Stimulated activated CD4-positive, alpha-beta T cell treated with anti-CD3 and anti-CD28 coated beads, Interleukin-12 subunit alpha, Interleukin-12 subunit beta, amount 100 ng/mL, for 4 hours (primary cell): ENCODE measurements around the gene NFIX.
"Not testable (repeated sequence)": the region's sequence is repeated elsewhere in the genome, so short reads cannot be mapped to it uniquely, and the experiment has no call there.

ENCODE experiments used
- DNase-seq: peaks from one replicate; pipeline ENCODE4 v3.0.0-alpha.2; 2020

The NFIX gene

GRCh38 chr19:12994701-12995595, at the start of gene NFIX:
TSS of gene NFIX (plus strand) at chr19:12995475. CDS start at chr19:12995838, 363 bp downstream.
- DNase-seq, result peak; percentile 69

- DNase-seq, result peak; percentile 99
Measured at GRCh38 chr19:12945479-12946091, 49.7 kb upstream of the NFIX start, which contains the start of gene RAD23A. TSS of gene RAD23A (plus strand) at chr19:12945862. CDS start at chr19:12945949, 87 bp downstream.

- DNase-seq, result peak; percentile 54
Measured at GRCh38 chr19:12946092-12946721, 49.1 kb upstream of the NFIX start.

- DNase-seq, result no peak
Measured at GRCh38 chr19:12946731-12947496, 48.4 kb upstream of the NFIX start.

GRCh38 chr19:12947702-12948611, 47.3 kb upstream of the NFIX start:
- no peak for DNase-seq

- DNase-seq, result no peak
Measured at GRCh38 chr19:12948612-12949362, 46.5 kb upstream of the NFIX start.

GRCh38 chr19:12949363-12950283, 45.7 kb upstream of the NFIX start:
- DNase-seq, result no peak

GRCh38 chr19:12952050-12952449, 43.2 kb upstream of the NFIX start:
- not testable (repeated sequence) for DNase-seq

- no peak for DNase-seq
Measured at GRCh38 chr19:12952488-12953137, 42.7 kb upstream of the NFIX start.

GRCh38 chr19:12953138-12953798, 42.0 kb upstream of the NFIX start:
- no peak for DNase-seq

GRCh38 chr19:12953799-12954611, 41.3 kb upstream of the NFIX start:
- DNase-seq, result no peak

GRCh38 chr19:12954612-12954962, 40.7 kb upstream of the NFIX start:
- DNase-seq, result no peak

- DNase-seq, result not testable (repeated sequence)
Measured at GRCh38 chr19:12955575-12955974, 39.7 kb upstream of the NFIX start.

GRCh38 chr19:12955996-12956395, 39.3 kb upstream of the NFIX start:
- no peak for DNase-seq

GRCh38 chr19:12956446-12957388, 38.6 kb upstream of the NFIX start, which contains the start of gene GADD45GIP1:
TSS of gene GADD45GIP1 (minus strand) at chr19:12957223. CDS start at chr19:12957212, 11 bp downstream.
- DNase-seq, result peak; percentile 88

- DNase-seq, result not testable (repeated sequence)
Measured at GRCh38 chr19:12957389-12957952, 37.8 kb upstream of the NFIX start.
